Esophagus squamous epithelium (tissue), 4 donors: Measurements from ENCODE around the gene CENPC.

Experiments
- POLR2A ChIP-seq, 4 donors: fragments of 450-650 bp; IDR thresholded peaks; one replicate each; pipeline ENCODE4 v1.6.1; 2017; ENCODE audit warnings: antibody characterized with exemption in 4 of 4, mild to moderate bottlenecking in 4 of 4, moderate library complexity in 3 of 4
- TF ChIP-seq, protein P1 (sequence below), 6 experiments: fragments of 450-650 bp in 4 of 6; fragments of 200-600 bp in 2 of 6; sonication (generic) in 2 of 6; IDR thresholded peaks; one replicate each; pipeline ENCODE4 v1.5.1; 2016 to 2019; ENCODE audit warnings: antibody characterized with exemption in 6 of 6, mild to moderate bottlenecking in 4 of 6, moderate library complexity in 4 of 6

DNA sequence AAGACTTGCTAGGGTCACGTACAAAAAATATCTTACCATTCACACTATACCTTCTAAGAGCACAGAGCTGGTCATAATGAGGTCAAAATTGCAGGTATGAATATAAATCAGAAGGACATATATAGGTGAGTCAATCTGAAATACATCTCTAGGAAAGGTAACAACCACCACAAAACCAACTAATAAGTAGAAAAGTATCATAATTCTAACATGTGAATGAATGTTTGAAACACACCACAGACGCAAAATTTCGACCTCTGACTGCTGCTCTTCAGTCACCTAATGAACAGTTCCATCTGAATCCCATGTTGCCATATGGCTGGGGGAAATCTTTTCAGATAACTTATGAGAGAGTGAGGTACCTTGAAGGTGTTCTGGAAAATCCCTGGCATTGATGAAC lies 35.3 kb upstream of the CENPC start:
- TF ChIP-seq, protein P1, sequence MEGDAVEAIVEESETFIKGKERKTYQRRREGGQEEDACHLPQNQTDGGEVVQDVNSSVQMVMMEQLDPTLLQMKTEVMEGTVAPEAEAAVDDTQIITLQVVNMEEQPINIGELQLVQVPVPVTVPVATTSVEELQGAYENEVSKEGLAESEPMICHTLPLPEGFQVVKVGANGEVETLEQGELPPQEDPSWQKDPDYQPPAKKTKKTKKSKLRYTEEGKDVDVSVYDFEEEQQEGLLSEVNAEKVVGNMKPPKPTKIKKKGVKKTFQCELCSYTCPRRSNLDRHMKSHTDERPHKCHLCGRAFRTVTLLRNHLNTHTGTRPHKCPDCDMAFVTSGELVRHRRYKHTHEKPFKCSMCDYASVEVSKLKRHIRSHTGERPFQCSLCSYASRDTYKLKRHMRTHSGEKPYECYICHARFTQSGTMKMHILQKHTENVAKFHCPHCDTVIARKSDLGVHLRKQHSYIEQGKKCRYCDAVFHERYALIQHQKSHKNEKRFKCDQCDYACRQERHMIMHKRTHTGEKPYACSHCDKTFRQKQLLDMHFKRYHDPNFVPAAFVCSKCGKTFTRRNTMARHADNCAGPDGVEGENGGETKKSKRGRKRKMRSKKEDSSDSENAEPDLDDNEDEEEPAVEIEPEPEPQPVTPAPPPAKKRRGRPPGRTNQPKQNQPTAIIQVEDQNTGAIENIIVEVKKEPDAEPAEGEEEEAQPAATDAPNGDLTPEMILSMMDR (IDR thresholded peaks at IDR 0.05): no peak
- TF ChIP-seq POLR2A (IDR thresholded peaks at IDR 0.05): no peak
